Cardiac muscle cell (in vitro differentiated cells and primary cell): ENCODE measurements around the gene LPAR3. TPM values are rescaled to one million over a fixed set of nuclear protein-coding genes. Genes with fewer than 3 reads are reported as not detected.

ENCODE experiments used
- DNase-seq, 2 donors: peaks; one replicate each; pipeline versions ENCODE4 v3.0.0 to v3.0.0-alpha.2; 2010 to 2017; ENCODE audit warnings: low read depth in 1 of 2, low spot score in 1 of 2
- H3K27ac ChIP-seq: fragments of 200-600 bp; sonication (generic); 2 replicates; pipeline ENCODE4 v1.5.1; 2016
- H3K27me3 ChIP-seq: fragments of 200-600 bp; sonication (generic); 2 replicates; pipeline ENCODE4 v1.6.0; 2016; ENCODE audit warnings: control low read depth
- H3K36me3 ChIP-seq: fragments of 200-600 bp; sonication (generic); 2 replicates; pipeline ENCODE4 v1.5.1; 2016; ENCODE audit warnings: control low read depth
- H3K4me1 ChIP-seq: fragments of 200-600 bp; sonication (generic); 2 replicates; pipeline ENCODE4 v1.8.1; 2017; ENCODE audit warnings: low read depth, mild to moderate bottlenecking, mixed run types
- H3K4me3 ChIP-seq: fragments of 200-600 bp; sonication (generic); 2 replicates; pipeline ENCODE4 v1.5.1; 2016; ENCODE audit warnings: mild to moderate bottlenecking
- H3K9me3 ChIP-seq: fragments of 200-600 bp; sonication (generic); 2 replicates; pipeline ENCODE4 v1.5.1; 2017; ENCODE audit warnings: low read depth, mild to moderate bottlenecking, control low read depth
- CTCF ChIP-seq: IDR thresholded peaks from 2 replicates; pipeline ENCODE4 v1.5.1; 2012; ENCODE audit warnings: low read depth, mild to moderate bottlenecking, low read length
- polyA plus RNA-seq: library from polyadenylated mRNA; unstranded; fragments of >200 nt; fragmentation: Nextera tagmentation; extraction: Ambion mirVana; gene quantifications from 2 replicates; pipeline ENCODE4 v1.2.1, GENCODE V29; 2016
- total RNA-seq: library from RNA; depleted of rRNA; stranded (reverse); fragments of >200 nt; gene quantifications from 2 replicates; pipeline ENCODE4 v1.2.3, GENCODE V29; 2016

Gene LPAR3
- total and polyA plus RNA-seq, 2 experiments from 2014 or later = 5.1 to 11.1 TPM

GRCh38 chr1:84928979-84929378, 36.0 kb upstream of the LPAR3 start:
- no peak for TF ChIP-seq CTCF
- Histone ChIP-seq H3K27ac (no peak overlapping the region), H3K4me1 (peaks cover 11% of the 10 kb centered on the region), H3K36me3 (no peaks in the 10 kb centered on the region), H3K27me3 (no peaks in the 10 kb centered on the region), H3K9me3 (no peaks in the 10 kb centered on the region), H3K4me3 (no peak overlapping the region)
- DNase-seq = peak in 1 of 2 donors; percentile 59

GRCh38 chr1:84923317-84923716, 30.3 kb upstream of the LPAR3 start:
- Histone ChIP-seq H3K27me3 (no peaks in the 10 kb centered on the region), H3K4me3 (no peak overlapping the region), H3K27ac (no peak overlapping the region), H3K4me1 (peaks cover 1% of the 10 kb centered on the region), H3K36me3 (no peaks in the 10 kb centered on the region), H3K9me3 (no peaks in the 10 kb centered on the region)
- DNase-seq = no peak
- TF ChIP-seq CTCF = no peak

- no peak for DNase-seq
- Histone ChIP-seq H3K4me3 (no peak overlapping the region), H3K27ac (no peak overlapping the region), H3K27me3 (no peaks in the 10 kb centered on the region), H3K36me3 (no peaks in the 10 kb centered on the region), H3K4me1 (no peaks in the 10 kb centered on the region), H3K9me3 (no peaks in the 10 kb centered on the region)
- no peak for TF ChIP-seq CTCF
Observed at GRCh38 chr1:84920159-84920558, 27.2 kb upstream of the LPAR3 start.

- Histone ChIP-seq H3K27ac (no peak overlapping the region), H3K9me3 (no peaks in the 10 kb centered on the region), H3K4me3 (no peak overlapping the region), H3K36me3 (no peaks in the 10 kb centered on the region), H3K4me1 (no peaks in the 10 kb centered on the region), H3K27me3 (no peaks in the 10 kb centered on the region)
- no peak for TF ChIP-seq CTCF
- DNase-seq = no peak
Observed at GRCh38 chr1:84919461-84919970, 26.5 kb upstream of the LPAR3 start.

- no peak for TF ChIP-seq CTCF
- H3K9me3 ChIP-seq = no peaks in the 10 kb centered on the region
- no peaks in the 10 kb centered on the region for H3K4me1 ChIP-seq
- H3K36me3 ChIP-seq = no peaks in the 10 kb centered on the region
- no peak overlapping the region for H3K27ac ChIP-seq
- H3K4me3 ChIP-seq = no peak overlapping the region
- H3K27me3 ChIP-seq = no peaks in the 10 kb centered on the region
- no peak for DNase-seq
Observed at GRCh38 chr1:84918726-84919336, 25.8 kb upstream of the LPAR3 start.
